ENCODE measurements around the gene FNIP1. TPM values are rescaled to one million over a fixed set of nuclear protein-coding genes. Genes with fewer than 3 reads are reported as not detected.

Gene FNIP1
- total and polyA plus RNA-seq, 12 donors: 2.9 to 63.4 (median 33.8) TPM

DNA sequence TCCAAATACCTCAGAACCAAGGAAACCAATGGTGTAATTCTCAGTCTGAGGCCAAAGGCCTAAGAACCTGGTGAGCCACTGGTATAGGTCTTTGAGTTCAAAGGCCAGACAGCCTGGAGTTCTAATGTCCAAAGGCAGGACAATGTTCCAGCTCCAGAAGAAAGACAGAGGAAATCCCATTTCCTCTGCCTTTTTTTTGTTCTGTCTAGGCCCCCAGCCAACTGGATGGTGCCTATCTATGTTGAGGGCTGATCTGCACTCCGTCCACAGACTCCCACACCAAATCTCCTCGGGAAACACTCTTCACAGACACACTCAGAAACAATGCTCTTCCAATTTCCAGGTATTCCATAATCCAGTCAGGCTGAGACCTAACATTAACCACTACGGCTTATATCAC lies 30.1 kb downstream of the FNIP1 start:
- no peak overlapping the region for H3K27ac ChIP-seq
- intact Hi-C loops (cut with DNase I): no loop called here
- no peak for DNase-seq
- TF ChIP-seq CTCF (IDR thresholded peaks at IDR 0.05): no peak
- no peak for TF ChIP-seq POLR2A (IDR thresholded peaks at IDR 0.05)
- H3K4me1 ChIP-seq (replicated peaks in 1 of 2): peaks cover 9 to 10% of the 10 kb centered on the region in 2 donors
- no peak overlapping the region for H3K4me3 ChIP-seq
- H3K27me3 ChIP-seq: no peaks in the 10 kb centered on the region
- WGBS, 4 donors: 73 to 96% (median 76%) methylated on average over 3 of the region's 3 CpGs
- H3K36me3 ChIP-seq (replicated peaks in 1 of 2): no peaks in the 10 kb centered on the region
- peaks cover 0 to 8% (median 0%) of the 10 kb centered on the region in 3 donors for H3K9me3 ChIP-seq (replicated peaks in 1 of 3)

GRCh38 chr5:131765261-131765660 lies 31.6 kb downstream of the FNIP1 start:
- no peak for TF ChIP-seq CTCF (IDR thresholded peaks at IDR 0.05)
- no peak for TF ChIP-seq POLR2A (IDR thresholded peaks at IDR 0.05)
- Histone ChIP-seq H3K27ac (no peak overlapping the region), H3K36me3 (replicated peaks in 1 of 2) (no peaks in the 10 kb centered on the region), H3K4me1 (replicated peaks in 1 of 2) (peaks cover 6 to 9% of the 10 kb centered on the region in 2 donors), H3K27me3 (no peaks in the 10 kb centered on the region), H3K9me3 (replicated peaks in 1 of 3) (peaks cover 0 to 8% (median 2%) of the 10 kb centered on the region in 3 donors), H3K4me3 (no peak overlapping the region)
- WGBS, 4 donors: 88 to 97% (median 92%) methylated on average over 1 of the region's 1 CpG
- no peak for DNase-seq
- intact Hi-C loops (cut with DNase I): no loop called here

DNA sequence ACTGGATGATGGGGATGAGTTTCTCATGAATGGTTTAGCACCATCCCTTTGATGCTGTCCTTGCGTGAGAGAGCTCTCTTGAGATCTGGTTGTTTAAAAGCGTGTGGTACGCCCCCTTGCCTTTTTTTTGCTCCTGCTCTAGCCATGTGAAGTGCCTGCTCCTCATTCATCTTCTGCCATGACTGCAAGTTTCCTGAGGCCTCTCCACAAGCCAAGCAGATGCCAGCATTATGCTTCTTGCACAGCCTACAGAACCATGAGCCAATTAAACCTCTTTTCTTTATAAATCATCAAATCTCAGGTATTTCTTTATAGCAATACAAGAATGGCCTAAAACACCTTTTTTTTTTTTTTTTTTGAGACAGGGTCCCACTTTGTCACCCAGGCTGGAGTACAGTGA lies 32.8 kb downstream of the FNIP1 start:
- H3K27ac ChIP-seq: no peak overlapping the region
- no peak for DNase-seq
- TF ChIP-seq CTCF (IDR thresholded peaks at IDR 0.05) (no peak), POLR2A (IDR thresholded peaks at IDR 0.05) (no peak)
- H3K4me3 ChIP-seq: no peak overlapping the region
- H3K9me3 ChIP-seq (replicated peaks in 1 of 3): peaks cover 0 to 8% (median 2%) of the 10 kb centered on the region in 3 donors
- H3K36me3 ChIP-seq (replicated peaks in 1 of 2): no peaks in the 10 kb centered on the region
- intact Hi-C loops (cut with DNase I): no loop called here
- H3K4me1 ChIP-seq (replicated peaks in 1 of 2): peaks cover 9 to 10% of the 10 kb centered on the region in 2 donors
- WGBS, 4 donors: 90 to 100% (median 98%) methylated on average over 3 of the region's 3 CpGs
- no peaks in the 10 kb centered on the region for H3K27me3 ChIP-seq

- Histone ChIP-seq H3K9me3 (replicated peaks in 1 of 3) (peaks cover 0 to 2% (median 0%) of the 10 kb centered on the region in 3 donors), H3K27ac (no peak overlapping the region), H3K27me3 (no peaks in the 10 kb centered on the region), H3K4me3 (no peak overlapping the region), H3K36me3 (replicated peaks in 1 of 2) (no peaks in the 10 kb centered on the region), H3K4me1 (replicated peaks in 1 of 2) (peaks cover 16 to 32% of the 10 kb centered on the region in 2 donors)
- TF ChIP-seq POLR2A (IDR thresholded peaks at IDR 0.05): no peak
- DNase-seq: no peak
- intact Hi-C loops (cut with DNase I): no loop called here
- 87 to 95% (median 92%) methylated on average over 2 of the region's 2 CpGs for WGBS, 4 donors
These were observed 36.0 kb downstream of the FNIP1 start for GRCh38 chr5:131760793-131761192.

GRCh38 chr5:131759704-131760103 lies 37.1 kb downstream of the FNIP1 start:
- no peaks in the 10 kb centered on the region for H3K27me3 ChIP-seq
- no peaks in the 10 kb centered on the region for H3K36me3 ChIP-seq (replicated peaks in 1 of 2)
- peaks cover 12 to 28% of the 10 kb centered on the region in 2 donors for H3K4me1 ChIP-seq (replicated peaks in 1 of 2)
- TF ChIP-seq CTCF (IDR thresholded peaks at IDR 0.05): no peak
- no peak for TF ChIP-seq POLR2A (IDR thresholded peaks at IDR 0.05)
- 95 to 100% (median 99%) methylated on average over 1 of the region's 1 CpG for WGBS, 4 donors
- no peak overlapping the region for H3K4me3 ChIP-seq
- DNase-seq: no peak
- no peak overlapping the region for H3K27ac ChIP-seq
- H3K9me3 ChIP-seq (replicated peaks in 1 of 3): peaks cover 0 to 2% (median 0%) of the 10 kb centered on the region in 3 donors
- intact Hi-C loops (cut with DNase I): no loop called here
